GM10847 (cell line): ENCODE measurements around the gene NAV2.

ENCODE experiments used
- POLR2A ChIP-seq: IDR thresholded peaks from 2 replicates; pipeline ENCODE4 v1.6.1; 2011; ENCODE audit not compliant: insufficient read length; ENCODE audit errors: extremely low read depth

Gene NAV2

GRCh38 chr11:19793326-19793725, 80.7 kb downstream of the NAV2 start:
- no peak for TF ChIP-seq POLR2A

- TF ChIP-seq POLR2A, result no peak
These were observed 81.5 kb downstream of the NAV2 start for GRCh38 chr11:19794161-19794560.

GRCh38 chr11:19795082-19795481, 82.4 kb downstream of the NAV2 start:
- TF ChIP-seq POLR2A, result no peak

GRCh38 chr11:19800162-19800561, 87.5 kb downstream of the NAV2 start:
- TF ChIP-seq POLR2A, result no peak

GRCh38 chr11:19800714-19801519, 88.3 kb downstream of the NAV2 start:
- TF ChIP-seq POLR2A, result no peak

GRCh38 chr11:19802773-19803293, 90.2 kb downstream of the NAV2 start:
- TF ChIP-seq POLR2A, result no peak

- no peak for TF ChIP-seq POLR2A
These were observed 90.9 kb downstream of the NAV2 start for GRCh38 chr11:19803506-19803998.

- TF ChIP-seq POLR2A, result no peak
These were observed 92.7 kb downstream of the NAV2 start for GRCh38 chr11:19805376-19805775.

GRCh38 chr11:19805827-19806226, 93.2 kb downstream of the NAV2 start:
- no peak for TF ChIP-seq POLR2A

- TF ChIP-seq POLR2A, result no peak
These were observed 93.6 kb downstream of the NAV2 start for GRCh38 chr11:19806251-19806650.

- no peak for TF ChIP-seq POLR2A
These were observed 95.7 kb downstream of the NAV2 start for GRCh38 chr11:19808076-19808911.

- TF ChIP-seq POLR2A, result no peak
These were observed 98.2 kb downstream of the NAV2 start for GRCh38 chr11:19810852-19811251.

GRCh38 chr11:19811380-19811779, 98.7 kb downstream of the NAV2 start:
- TF ChIP-seq POLR2A, result no peak

- no peak for TF ChIP-seq POLR2A
These were observed 99.5 kb downstream of the NAV2 start for GRCh38 chr11:19812096-19812495.

- TF ChIP-seq POLR2A, result no peak
These were observed 100.1 kb downstream of the NAV2 start for GRCh38 chr11:19812710-19813109.
